Measurements from ENCODE around the gene ERN1.

The ERN1 gene

DNA sequence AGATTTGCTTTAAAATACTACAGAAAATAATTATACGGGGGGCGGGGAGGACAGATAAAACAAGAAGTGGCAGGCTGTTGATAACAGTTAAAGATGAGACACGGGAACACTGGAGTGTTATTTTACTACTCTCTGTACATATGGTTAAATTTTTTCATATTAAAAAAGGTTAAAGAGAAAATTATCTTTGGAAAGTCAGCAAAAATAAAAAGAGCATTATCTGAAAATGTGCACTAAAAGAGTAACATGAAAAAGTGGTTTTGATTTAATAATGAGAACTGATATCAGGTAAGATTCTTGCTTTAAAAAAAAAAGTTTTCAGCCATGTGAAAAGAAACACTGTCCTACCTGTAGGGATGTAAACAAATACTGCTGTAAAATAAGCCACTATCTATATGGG lies 46.9 kb downstream of the ERN1 start:
- no peak for FAIRE-seq

DNA sequence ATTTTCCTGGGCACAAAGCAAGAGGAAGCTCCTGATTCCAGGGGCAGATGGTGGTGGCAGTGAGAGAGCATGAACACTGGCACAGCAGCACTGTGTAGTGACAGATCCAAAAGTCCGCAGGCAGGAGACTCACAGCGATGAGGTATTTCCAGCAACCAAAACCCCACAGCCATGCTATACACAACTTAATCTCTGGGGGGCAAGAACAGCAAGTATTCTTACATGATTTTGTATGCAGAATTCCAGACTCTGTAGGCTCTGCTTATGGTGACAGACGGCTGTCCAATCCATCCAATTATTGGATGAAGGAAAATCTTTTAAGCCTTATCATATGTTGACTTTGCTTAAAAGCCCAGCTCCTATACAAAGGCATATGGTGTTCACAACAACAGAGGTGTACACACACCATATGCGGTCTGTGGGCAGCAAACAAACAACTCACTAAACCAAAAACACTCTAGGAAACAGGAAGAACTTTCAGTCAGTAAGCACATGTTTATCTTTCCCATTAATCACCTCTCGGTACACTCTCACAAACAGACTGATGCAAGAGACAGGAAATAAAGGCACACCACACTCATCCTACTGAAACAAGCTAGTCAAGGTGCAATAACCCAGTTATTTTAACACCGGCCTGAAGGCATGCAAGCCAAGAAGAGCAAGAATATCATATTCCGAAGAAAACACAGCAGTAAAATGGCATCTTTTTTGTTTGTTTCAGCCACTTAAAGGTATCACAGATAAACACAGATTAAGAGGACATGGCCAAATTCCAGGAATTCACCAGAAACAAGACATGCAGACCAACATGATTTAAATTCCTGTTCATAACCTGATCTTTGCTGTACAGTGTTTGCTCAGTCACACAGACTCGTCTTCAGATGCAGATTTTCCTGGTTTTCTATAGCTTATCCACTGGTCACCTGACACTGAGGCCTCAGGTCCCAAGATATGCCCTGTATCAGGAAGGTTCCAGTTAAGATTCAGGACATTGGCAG lies 47.8 kb downstream of the ERN1 start:
- FAIRE-seq: no peak

DNA sequence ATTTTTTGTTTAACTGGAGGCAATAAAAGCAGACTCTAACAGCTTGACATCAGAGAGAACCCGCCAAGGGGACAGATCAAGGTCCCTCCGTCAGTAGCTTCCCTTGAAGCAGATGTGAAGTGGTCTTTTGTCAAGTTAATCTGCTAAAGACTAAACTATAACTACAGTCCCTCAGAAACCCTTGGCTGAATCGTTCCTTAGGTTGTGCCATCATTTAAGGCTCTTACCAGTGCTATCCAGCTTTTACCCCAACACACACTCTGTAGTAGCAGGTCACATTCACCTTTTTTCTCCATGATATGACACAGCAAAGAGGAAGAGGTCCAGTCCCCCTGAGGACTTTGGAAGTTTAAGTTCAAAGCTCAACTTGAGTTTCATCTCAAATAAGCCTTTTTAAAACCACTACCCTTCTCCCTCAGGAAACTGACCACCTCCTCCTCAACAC lies 49.7 kb downstream of the ERN1 start:
- FAIRE-seq: no peak

DNA sequence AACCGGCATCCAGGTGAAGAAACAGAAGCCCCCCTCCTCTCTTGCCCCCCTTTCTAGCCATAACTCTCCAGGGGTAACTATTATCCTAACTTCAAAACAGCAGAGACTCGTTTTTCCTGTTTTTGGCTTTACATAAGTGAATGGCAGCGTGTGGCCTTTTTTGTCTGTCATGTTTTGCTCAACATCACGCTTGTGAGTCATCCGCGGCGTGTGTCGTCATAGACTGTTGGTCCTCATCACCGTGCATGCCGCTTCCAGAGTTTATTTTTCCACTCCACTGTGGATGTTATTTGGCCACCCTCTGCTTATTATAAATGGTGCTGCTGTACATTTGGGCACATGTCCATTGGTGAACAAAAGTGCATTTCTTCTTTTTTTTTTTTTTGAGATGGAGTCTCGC lies 52.6 kb downstream of the ERN1 start:
- no peak for FAIRE-seq

DNA sequence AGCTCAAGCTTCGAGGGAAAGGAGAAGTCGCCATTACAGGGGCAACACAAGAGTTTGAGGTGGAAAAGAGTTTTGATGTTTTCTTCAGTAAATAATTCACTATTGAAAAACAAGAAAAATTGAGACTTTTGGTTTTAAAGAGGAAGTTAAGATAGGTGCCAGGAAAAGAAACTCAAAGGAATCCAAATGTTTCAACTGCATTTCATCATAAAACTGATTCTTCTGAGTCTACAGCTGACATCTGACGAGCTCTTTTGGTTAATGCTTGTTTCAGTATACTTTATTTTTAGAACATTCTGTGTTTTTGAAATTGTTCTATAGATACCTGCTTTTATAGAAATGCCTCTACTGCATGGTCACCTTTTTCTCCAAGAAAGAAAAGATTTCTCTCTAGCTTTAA lies 54.0 kb downstream of the ERN1 start:
- no peak for FAIRE-seq

DNA sequence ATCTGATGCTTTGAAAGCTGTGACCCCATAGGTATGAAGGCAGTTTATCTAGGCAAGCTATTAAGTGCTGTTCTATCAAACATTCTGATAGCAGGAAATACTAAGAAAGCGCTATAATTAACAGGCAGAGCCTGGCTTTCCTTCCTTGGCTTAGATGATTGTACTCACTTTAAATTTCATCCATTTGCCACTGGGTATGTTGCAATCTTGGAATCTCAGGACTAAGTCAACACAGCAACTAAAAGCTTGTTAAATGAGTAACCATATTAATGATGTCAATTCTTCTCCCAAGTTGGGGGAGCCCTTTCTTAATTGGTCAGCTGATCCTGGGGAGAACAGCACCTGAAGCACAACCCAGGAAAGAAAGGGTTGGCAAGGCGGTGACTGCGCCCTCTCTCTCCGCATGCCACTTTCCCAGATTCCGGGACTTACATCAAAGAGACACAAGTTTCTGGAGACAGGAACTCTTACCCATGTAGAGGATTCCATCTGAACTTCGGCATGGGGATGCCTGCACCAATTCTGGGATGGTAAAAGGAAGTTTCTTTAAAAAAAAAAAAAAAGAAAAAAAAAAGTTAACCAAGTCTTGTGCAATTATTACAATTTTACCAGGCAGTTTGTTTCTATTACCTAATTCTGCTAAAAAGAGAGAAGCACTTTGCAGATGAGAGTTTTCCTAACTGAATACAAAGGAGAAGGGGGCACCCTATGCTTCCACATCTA lies 55.1 kb downstream of the ERN1 start:
- FAIRE-seq: no peak

DNA sequence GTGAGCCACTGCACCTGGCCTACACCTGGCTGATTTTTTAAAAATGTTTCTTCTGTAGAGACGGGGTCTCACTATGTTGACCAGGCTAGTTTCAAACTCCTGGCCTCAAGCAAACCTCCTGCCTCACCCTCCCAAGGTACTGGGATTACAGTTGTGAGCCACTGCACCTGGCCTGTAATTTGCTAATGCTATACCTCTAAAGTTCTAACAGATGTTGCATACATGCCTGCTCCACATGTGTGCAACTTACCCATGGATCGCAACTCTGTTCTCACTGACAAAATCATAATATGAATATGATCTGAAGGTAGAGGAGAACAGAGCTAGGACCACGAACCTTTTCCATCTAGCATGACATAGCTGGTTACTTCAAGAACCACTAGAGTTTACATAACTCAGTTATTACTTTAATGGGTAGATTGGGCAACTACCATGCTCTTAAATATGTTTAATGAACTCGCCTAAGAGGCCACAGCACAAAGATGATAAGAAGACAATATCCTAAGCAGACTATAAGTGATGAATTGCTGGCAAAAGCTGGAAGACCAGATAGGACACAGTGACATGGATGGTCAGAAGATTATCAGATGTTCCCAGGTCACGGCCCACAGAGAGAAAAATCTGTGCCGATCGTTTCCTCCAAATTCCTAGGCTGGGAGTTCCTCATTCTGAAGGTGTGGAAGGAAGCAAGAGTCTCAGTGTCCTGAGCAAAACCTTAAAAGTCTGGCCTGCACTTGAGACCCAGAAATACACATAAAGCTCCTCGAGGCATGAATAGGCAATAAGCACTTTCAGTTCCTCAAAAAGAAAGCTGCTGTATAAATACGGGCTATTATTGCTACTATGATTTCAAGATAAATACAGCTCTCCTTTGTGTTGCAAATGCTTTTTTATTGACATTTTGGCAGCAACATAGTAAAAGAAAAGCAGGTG lies 55.9 kb downstream of the ERN1 start:
- FAIRE-seq: no peak

DNA sequence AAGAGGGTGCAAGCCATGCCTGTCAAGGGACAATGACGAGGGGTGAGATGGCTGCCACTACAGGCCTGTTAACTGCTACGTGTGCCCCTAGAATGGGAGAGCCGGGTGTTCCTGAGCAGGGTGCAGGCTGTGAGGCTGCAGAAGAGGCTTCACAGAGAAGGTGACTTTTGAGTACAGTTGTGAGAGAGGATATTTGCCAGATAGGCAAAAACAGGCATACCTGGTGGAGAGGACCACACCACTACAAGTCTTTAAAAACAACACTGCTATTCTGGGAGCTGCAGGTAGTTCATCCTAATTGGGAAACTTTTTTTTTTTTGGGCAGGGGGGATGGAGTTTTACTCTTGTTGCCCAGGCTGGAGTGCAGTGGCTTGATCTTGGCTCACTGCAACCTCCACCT lies 58.8 kb downstream of the ERN1 start:
- no peak for FAIRE-seq

DNA sequence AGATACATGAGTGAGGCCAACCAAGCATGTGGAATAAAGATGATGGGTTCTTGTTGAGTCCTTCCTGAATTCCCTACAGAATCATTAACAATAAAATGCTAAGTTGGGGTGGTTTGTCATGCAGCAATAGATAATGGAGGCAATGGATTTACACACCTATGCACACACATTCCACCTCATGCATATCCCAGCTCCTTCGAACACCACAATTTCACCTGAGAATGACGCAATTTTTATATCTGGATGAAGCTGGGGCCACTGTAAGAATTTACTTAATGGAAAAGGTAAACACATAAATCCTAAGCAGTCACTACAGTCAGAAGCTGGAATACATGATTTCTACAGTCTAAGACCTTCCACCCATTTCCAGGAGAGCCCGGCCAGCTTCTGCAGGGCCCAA lies 59.7 kb downstream of the ERN1 start:
- FAIRE-seq: no peak

DNA sequence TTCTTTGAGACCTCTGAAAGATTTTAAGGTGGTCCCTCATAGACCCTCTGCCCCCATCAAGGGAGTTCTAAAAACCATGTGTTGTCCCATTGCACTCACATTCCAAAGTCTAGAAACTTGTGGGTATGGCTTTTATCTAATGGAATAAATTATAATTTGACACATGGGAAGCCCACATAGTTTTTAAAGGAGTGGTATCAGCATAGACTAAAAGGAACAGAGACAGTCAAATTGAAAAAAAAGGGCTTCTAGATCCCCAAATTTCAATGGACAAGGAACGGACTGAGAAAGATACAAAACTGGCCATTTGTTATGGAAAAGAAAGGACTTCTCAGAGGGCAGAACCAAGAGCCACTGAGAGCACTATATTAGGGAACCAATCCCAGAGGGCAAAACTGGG lies 60.8 kb downstream of the ERN1 start:
- no peak for FAIRE-seq

DNA sequence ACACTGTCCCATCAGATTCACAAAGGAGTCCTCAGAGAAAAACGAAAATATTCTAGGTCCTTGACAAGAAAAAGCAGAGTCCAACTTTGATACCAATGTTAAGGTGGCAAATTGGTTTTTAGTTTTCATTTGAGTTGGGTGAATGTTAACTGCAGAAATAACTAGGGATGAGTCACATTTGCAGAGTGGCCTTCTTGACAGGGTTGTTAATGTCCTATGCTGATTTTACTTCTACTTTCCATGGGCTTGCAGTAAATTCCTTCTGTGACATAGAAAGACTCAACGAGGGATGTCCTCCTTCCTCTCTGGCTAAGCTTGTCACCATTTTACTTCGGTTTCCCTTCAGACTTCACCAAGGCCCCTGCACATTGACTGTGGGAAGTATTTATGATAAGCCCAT lies 62.3 kb downstream of the ERN1 start:
- no peak for FAIRE-seq

DNA sequence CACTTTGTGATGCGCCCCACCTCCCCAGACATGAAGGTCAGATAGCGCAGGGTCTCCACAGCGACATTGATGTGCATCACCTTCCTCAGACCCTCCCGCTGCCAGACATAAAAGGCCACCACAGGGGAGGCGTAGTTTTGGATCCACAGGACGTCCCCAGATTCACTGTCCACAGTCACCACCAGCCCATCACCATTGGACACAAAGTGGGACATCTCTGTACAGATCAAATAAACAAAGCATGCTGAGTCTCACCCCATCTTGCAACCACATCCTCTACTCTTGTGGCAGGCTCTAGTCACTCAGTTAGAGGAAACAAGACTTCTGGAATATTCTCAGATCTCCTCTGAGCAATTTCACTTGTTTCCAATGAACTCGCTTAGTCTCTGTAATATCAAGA lies 63.2 kb downstream of the ERN1 start:
- no peak for FAIRE-seq

DNA sequence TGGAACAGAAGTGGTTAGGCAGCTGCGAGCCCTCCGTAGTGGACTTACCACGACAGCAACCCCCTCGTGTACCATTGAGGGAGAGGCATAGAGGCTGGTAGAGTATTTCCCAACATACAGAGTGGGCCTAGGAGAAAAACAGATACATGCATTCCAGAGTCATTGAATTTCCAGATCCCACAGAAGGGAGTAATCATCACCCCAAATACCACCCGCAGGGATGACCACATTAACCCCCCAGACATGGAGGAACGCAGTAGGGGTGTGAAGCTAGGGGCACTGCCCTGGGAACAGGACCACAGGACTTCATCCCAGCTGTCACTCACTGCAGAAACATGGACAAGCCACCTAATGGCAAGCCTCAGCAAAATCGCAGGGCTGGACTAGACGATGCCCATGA lies 64.8 kb downstream of the ERN1 start:
- no peak for FAIRE-seq

DNA sequence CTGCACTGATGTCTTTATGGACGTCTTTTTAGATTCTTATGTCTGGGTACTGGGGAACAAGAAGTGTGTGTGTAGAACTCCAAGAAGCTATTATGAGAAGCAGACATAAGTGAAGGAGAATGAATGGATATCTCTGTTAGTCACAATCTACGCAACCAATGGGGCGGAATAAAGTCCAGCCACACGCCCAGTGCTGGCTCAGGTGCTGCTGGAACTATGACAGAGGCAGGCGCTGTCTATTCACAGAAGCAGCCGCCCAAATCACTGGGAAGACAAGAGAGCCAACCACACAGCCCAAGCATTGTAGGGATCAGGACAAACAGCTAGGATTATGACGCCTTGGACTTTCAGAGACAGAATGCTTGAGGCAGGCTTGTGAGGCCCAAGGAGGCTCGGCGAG lies 65.6 kb downstream of the ERN1 start:
- no peak for FAIRE-seq

DNA sequence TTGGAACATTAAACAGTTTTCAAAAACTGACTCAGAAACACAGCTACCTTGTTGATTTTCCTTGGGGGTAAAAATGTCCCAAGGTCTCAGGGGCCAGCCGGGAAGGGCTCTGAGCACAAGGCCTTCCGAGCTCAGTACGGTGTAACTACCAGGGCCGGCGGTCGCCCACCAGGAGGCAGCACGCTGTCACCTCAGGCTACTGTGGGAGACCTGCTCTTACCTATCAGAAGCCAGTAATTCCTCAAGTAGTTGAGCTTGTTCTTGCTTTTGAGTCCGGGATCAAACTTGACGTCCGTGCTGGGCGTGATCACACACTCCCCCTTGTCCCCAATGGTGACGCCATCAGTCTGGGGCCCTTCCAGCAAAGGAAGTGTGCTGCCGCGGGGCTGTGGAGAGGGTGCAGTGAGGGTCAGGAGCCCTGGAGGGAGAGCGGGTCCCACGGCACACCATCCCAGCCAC lies 66.1 kb downstream of the ERN1 start:
- no peak for FAIRE-seq

DNA sequence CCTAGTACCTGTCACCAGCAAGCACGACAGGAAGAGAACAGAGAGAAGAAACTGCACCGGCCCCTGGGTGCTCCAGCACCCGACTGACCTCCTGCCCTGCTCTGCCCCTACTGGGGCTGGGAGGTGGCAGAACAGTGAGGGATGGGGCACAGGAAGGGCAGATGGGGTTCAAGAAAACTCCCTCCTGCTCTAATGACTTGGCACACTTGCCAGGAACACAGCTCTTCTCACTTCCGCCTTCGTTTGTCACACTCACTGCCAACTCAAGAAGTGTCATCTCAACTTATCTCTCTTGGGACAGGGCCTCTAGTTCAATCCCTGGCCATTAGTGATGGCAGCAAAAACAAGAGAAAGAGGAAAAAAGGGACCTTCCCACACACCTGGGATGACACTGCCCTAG lies 66.9 kb downstream of the ERN1 start:
- no peak for FAIRE-seq

DNA sequence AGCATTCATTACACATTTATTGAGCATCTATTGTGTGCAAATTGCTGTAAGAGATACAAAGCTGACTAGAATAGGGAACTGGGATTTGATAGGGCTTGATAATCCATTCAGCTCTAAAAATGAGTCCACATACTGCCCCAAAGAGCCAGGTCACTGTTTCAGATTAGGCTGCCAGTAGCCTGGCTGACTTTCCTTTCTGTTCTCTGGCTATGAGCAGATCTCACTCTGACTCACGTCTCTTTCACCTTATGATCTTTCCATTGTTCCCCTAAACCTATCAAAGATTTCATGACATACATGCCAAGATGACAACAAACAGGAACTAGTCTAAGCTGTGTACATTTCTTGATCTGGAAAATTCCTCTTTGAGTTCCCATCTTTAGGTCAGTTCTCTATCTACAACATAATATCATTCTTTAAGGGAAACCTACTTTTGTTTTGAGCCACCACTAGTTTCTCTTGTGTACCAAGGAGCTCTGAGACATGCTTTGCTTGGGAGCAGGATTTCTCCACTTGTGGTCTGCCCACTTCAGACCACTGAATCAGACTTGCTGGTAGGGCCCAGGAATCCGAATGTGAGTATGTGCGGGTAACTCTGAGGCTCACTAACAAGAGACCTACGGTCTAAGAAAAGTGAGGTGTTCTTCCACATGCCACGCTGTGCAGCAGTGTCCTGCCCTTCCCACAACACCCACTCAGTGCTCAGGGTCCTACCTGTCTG lies 68.6 kb downstream of the ERN1 start:
- FAIRE-seq: no peak

DNA sequence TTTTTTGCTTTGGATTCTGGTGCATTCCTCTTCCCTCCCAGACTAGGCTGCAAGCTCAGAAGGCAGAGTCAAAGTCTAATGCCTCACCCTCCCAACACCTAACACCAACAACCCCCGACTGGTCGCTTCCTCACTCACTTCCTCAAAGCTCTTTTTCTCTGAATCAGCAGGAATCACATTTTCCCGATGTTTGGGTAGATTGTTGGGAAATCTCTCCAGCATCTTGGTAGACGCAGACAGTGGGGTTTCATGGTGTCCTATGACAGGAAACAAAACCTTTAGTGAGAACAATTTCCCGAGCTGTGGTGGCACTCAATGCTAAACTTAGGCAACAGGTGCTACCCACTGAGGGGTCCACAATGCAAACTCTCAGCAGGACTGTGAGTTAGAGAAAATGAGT lies 69.6 kb downstream of the ERN1 start:
- FAIRE-seq: no peak

DNA sequence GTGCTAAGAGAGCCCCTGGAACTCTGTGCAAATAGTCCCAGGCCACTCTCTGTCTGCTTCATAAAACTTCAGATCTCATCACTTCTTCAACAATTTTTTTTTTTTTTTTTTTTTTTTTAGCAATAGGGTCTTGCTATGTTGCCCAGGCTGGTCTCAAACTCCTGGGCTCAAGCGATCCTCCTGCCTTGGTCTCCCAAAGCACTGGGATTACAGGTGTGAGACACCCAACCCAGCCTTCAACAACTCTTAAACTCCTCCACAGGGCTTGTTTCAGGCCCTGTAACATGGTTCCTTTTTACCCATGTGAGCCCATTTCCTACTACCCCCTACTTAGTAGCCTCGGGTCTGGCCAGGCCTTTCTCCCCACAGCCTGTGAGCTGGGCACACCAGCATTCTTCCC lies 70.2 kb downstream of the ERN1 start:
- FAIRE-seq: no peak

DNA sequence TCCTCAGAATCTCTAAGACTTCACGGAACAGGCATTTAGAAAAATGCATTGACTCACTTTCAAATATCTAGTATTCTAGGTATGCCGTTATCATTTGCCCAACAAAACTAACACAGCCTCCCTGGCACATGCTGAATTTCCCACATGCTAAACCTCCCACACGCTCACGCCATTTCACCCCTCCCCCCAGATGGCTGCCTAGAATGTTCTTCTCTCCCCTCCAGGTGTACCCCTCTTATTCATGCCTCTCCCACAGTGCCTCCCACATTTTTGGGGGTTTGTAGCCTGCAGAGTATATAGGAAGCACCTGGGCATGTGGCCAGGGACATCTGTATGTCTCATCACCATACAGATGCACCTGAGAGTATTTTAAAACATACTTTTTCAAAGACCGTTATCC lies 71.3 kb downstream of the ERN1 start:
- no peak for FAIRE-seq

DNA sequence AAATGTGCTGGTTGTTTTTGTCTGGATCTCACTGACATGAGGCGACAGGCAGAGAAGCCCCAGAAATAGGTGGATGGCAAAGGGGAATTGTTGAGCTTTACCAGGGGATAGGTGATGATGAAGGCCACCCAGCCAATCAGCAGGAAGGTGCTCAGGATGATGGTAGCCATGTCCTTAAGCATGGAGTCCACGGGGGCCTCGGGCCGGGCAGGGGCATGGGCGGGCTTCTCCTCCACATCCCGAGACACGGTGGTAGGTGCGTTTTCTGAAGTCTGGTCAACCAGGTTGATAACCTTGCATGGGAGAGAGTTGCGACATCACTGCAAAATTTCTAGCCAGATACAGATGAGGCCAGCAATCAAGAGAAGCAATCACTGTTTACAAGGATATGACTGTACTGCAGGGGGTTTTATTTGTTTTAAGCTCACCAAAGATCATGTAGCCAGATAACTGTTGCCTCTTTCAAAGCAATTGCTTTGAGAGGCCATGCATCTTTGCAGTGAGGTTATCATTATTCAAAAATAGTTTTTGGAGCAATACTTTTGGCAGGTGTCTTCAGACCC lies 72.2 kb downstream of the ERN1 start:
- FAIRE-seq: no peak

Measured in islet of Langerhans (tissue), 1 donor.